ENCODE measurements around the gene ASB1. TPM values are rescaled to one million over a fixed set of nuclear protein-coding genes. Genes with fewer than 3 reads are reported as not detected.

ASB1 gene, protein sequence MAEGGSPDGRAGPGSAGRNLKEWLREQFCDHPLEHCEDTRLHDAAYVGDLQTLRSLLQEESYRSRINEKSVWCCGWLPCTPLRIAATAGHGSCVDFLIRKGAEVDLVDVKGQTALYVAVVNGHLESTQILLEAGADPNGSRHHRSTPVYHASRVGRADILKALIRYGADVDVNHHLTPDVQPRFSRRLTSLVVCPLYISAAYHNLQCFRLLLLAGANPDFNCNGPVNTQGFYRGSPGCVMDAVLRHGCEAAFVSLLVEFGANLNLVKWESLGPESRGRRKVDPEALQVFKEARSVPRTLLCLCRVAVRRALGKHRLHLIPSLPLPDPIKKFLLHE
- total RNA-seq: 10 to 100 TPM; 49.2 to 52.3 TPM

GRCh38 chr2:238426568-238427434 lies at the start of gene ASB1:
ASB1 (plus strand) TSS chr2:238426927; CDS start chr2:238427071, 144 bp downstream.
- ATAC-seq (replicated peaks in 1 of 2): peak; percentile 89 to 90
- H3K9me3 Mint-ChIP-seq: peaks cover 0 to 2% of the 10 kb centered on the region in 2 donors
- DNase-seq: peak; percentile 85 to 90
- H3K4me1 Mint-ChIP-seq (ENCODE audit: low read depth): peaks cover 37% of the 10 kb centered on the region
- H3K36me3 Mint-ChIP-seq (ENCODE audit: insufficient read depth in 2 of 2): peaks cover 4 to 11% of the 10 kb centered on the region in 2 donors
- no peaks in the 10 kb centered on the region for H3K27me3 Mint-ChIP-seq (ENCODE audit: low read depth)
- peak within 1 kb of the TSS; percentile 91 for H3K27ac Mint-ChIP-seq
- H3K4me3 Mint-ChIP-seq: peak within 1 kb of the TSS; percentile 90 to 95

DNA sequence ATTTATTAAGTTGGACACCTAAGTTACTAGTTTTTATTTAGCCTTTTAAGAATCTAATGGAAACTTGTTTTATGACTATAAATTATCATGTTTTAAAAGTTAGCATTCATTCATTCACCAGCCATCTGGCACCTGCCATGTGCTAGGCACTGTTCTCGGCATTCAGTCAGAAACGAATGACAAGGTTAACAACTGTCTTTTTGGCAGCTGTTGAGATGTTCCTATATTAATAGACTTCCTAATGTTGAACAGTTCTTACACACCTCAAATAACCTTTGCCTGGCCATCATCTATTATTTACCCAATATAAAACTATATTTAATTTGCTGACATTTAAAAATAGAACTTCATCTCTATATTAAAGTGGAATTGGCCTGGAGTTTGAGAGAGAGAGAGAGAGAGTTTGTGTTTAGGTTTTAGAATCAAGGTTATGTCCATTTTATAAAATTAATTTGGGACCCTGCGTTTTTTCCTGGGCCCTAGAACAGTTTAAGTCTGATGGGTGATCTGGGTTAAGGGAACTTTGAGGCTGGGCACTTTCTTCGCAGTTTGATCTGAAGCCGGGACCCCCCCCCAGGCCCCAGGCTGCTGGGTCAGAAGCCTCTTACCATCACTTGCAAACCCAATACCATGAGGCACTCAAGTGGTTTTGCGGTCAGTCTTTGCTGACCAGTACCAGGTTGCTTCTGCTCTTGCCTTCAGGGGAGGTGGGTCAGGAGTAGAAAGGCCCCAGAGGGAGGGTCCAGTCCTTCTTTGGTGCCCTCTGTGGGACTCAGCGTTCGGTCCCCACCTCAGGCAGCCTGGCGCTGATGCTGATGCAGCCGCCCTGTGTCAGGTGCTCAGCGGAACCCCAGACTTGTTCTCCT lies 48.3 kb upstream of the ASB1 start:
- H3K4me3 Mint-ChIP-seq: no peak overlapping the region
- peaks cover 0 to 1% of the 10 kb centered on the region in 2 donors for H3K36me3 Mint-ChIP-seq (ENCODE audit: insufficient read depth in 2 of 2)
- peaks cover 27% of the 10 kb centered on the region for H3K4me1 Mint-ChIP-seq (ENCODE audit: low read depth)
- peaks cover 0 to 2% of the 10 kb centered on the region in 2 donors for H3K9me3 Mint-ChIP-seq
- no peak for DNase-seq
- no peaks in the 10 kb centered on the region for H3K27me3 Mint-ChIP-seq (ENCODE audit: low read depth)
- ATAC-seq (replicated peaks in 1 of 2): peak; percentile 11 to 25
- H3K27ac Mint-ChIP-seq: no peak overlapping the region

DNA sequence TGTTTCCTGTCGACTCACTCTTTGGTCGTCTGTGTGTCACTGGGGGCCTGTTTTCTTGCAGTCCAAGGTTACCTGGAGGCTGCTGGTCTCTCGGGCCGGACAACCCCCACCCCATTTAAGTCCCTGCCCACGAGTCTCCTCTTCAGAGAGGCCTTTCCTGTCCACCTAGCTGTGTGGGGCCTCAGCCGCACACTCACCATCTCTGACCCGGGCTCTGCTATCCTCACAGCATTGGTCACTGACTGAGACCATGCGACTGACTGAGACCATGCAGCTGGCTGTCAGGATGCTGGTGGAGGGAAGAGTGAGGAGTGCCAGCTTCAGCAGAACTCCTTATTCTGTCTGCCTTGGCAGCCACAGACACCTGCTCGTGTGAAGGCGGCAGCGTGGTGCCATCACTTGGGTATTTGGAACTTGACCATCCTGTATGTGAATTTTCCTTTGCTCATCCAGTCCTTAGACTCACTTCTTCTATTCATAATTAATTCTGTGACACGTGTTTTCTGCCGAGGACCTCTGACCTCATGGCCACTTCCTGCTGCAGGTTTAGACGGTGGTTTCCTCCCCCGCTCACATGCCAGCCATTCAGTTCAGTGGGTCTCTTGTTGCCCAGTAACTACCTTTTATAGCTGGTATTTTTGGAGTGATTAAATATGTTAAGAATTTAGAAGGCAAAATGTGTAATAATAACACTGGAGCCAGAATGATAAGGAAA lies 47.5 kb upstream of the ASB1 start:
- Mint-ChIP-seq H3K9me3 (no peaks in the 10 kb centered on the region), H3K4me1 (ENCODE audit: low read depth) (peaks cover 27% of the 10 kb centered on the region), H3K4me3 (peak overlapping the region in 1 of 2 donors; percentile 29), H3K27me3 (ENCODE audit: low read depth) (no peaks in the 10 kb centered on the region), H3K36me3 (ENCODE audit: insufficient read depth in 2 of 2) (peaks cover 0 to 1% of the 10 kb centered on the region in 2 donors), H3K27ac (peak overlapping the region; percentile 27)
- DNase-seq (peak; percentile 42 to 44), ATAC-seq (replicated peaks in 1 of 2) (peak; percentile 64 to 68)

GRCh38 chr2:238380336-238380735 lies 46.4 kb upstream of the ASB1 start:
- Mint-ChIP-seq H3K36me3 (ENCODE audit: insufficient read depth in 2 of 2) (peaks cover 0 to 1% of the 10 kb centered on the region in 2 donors), H3K4me3 (no peak overlapping the region), H3K27ac (no peak overlapping the region), H3K27me3 (ENCODE audit: low read depth) (no peaks in the 10 kb centered on the region), H3K9me3 (no peaks in the 10 kb centered on the region), H3K4me1 (ENCODE audit: low read depth) (peaks cover 27% of the 10 kb centered on the region)
- ATAC-seq (replicated peaks in 1 of 2): no peak
- DNase-seq: no peak

DNA sequence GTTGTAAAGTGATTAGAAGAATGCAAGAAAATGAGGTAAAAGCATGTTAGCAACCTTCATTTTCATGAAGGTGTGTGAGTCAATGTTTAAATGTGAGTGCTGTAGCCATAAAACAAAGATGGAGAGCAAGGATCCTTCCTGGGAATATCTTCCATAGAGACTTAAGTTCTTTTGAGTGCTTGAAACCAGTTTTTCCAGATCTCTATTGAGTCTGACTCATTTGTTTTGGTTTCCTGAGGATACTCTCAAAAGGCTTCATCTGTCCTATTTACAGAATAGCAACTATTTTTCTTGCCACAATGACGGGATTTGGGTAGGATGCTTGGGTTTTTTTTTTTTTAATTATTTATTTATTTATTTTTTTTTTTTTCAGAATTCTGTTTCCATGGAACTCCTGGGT lies 45.9 kb upstream of the ASB1 start:
- H3K36me3 Mint-ChIP-seq (ENCODE audit: insufficient read depth in 2 of 2): peaks cover 0 to 1% of the 10 kb centered on the region in 2 donors
- no peaks in the 10 kb centered on the region for H3K9me3 Mint-ChIP-seq
- DNase-seq (no peak), ATAC-seq (replicated peaks in 1 of 2) (no peak)
- H3K27ac Mint-ChIP-seq: no peak overlapping the region
- no peak overlapping the region for H3K4me3 Mint-ChIP-seq
- no peaks in the 10 kb centered on the region for H3K27me3 Mint-ChIP-seq (ENCODE audit: low read depth)
- peaks cover 27% of the 10 kb centered on the region for H3K4me1 Mint-ChIP-seq (ENCODE audit: low read depth)

DNA sequence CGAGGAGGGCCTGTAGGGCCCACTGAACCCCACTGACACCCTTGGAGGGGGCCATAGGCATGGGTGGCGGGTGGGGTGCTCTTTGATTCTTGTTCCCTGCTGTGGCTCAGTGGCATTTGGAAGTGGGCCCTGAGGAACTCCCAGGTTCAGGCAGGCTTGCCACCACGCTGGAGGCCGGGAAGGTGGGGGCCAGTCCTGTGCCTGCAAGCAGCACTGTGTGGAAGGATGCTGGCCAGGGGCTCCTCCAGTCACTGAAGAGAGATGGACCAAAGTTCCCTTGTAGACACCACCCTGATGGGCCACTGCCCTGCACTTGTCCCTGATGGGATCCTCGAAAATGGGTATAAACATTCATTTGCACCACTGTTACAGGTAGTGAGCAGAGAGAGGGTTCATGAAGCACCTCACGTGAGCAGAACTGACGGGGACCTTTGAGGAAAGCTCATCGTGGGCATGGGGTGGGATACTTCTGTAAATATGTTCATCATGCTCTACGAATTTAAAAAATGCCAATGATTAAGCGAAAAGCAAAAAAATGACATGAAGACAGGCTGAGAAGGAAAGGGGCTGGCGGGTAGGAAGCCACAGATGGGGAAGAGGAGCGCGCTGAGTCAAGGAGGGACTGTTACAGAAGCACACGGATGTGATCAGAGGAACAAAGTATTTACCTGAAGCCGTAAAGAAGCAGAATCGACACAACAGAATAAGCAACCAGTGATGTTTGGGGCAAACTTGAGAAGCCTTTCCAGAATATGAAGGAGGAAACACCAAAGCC lies 45.2 kb upstream of the ASB1 start:
- DNase-seq (no peak), ATAC-seq (replicated peaks in 1 of 2) (no peak)
- H3K27me3 Mint-ChIP-seq (ENCODE audit: low read depth): no peaks in the 10 kb centered on the region
- no peak overlapping the region for H3K27ac Mint-ChIP-seq
- H3K4me3 Mint-ChIP-seq: no peak overlapping the region
- peaks cover 27% of the 10 kb centered on the region for H3K4me1 Mint-ChIP-seq (ENCODE audit: low read depth)
- H3K36me3 Mint-ChIP-seq (ENCODE audit: insufficient read depth in 2 of 2): peaks cover 0 to 1% of the 10 kb centered on the region in 2 donors
- H3K9me3 Mint-ChIP-seq: no peaks in the 10 kb centered on the region

GRCh38 chr2:238382381-238382781 lies 44.3 kb upstream of the ASB1 start:
- Mint-ChIP-seq H3K27me3 (ENCODE audit: low read depth) (no peaks in the 10 kb centered on the region), H3K27ac (no peak overlapping the region), H3K9me3 (no peaks in the 10 kb centered on the region), H3K4me3 (no peak overlapping the region), H3K4me1 (ENCODE audit: low read depth) (peaks cover 23% of the 10 kb centered on the region), H3K36me3 (ENCODE audit: insufficient read depth in 2 of 2) (peaks cover 0 to 1% of the 10 kb centered on the region in 2 donors)
- DNase-seq (no peak), ATAC-seq (replicated peaks in 1 of 2) (no peak)

DNA sequence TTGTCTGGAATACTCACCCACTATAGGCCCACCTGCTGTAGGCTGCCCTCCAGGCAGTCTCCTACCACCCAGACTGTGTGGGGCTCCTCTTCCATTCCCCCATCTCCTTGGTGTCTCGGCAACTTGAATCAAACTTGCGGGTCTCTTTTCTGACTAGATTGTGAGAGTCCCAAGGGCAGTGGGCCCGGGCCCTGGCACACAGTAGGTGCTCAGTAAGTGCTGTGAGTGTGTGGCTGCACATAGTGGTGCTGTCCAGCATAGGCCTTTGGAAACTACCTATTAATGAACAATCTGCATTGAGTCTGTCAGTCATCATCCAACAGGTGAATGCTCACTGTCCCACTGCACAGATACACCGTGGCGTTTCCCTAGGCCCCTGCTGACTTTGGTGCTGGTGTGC lies 43.6 kb upstream of the ASB1 start:
- DNase-seq: no peak
- Mint-ChIP-seq H3K9me3 (no peaks in the 10 kb centered on the region), H3K4me3 (no peak overlapping the region), H3K4me1 (ENCODE audit: low read depth) (peaks cover 21% of the 10 kb centered on the region), H3K27ac (no peak overlapping the region), H3K27me3 (ENCODE audit: low read depth) (no peaks in the 10 kb centered on the region), H3K36me3 (ENCODE audit: insufficient read depth in 2 of 2) (peaks cover 0 to 1% of the 10 kb centered on the region in 2 donors)
- no peak for ATAC-seq (replicated peaks in 1 of 2)

DNA sequence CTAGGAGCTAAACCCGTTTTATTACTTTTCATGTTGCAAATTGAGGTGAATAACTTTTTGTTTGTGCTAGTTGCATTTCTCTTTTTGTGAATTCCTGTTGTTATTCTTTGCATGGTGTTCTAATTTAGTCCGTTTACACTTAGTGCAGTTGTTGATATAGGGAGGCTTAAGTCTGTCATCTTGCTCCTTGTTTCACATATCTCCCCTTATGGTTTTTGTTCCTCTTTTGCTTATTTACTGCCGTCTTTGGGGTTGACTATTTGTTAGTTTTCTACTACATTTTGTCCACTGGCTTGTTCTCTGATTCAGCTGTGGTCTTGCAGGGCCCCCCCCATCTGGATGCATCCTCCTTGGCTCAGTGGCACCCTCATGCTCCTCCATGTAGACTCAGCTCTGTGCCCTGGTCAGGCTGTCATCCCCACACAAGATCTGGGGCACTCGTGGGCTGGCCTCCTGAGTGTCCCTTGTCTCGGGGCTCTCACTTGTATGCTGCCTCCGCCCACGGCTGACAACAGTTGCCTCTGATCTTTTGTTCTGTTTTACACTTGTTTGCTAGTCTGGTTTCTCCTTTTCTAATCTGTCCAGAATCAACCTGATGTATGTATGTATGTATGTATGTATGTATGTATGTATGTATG lies 42.9 kb upstream of the ASB1 start:
- peaks cover 19% of the 10 kb centered on the region for H3K4me1 Mint-ChIP-seq (ENCODE audit: low read depth)
- H3K36me3 Mint-ChIP-seq (ENCODE audit: insufficient read depth in 2 of 2): peaks cover 0 to 1% of the 10 kb centered on the region in 2 donors
- no peak overlapping the region for H3K4me3 Mint-ChIP-seq
- no peaks in the 10 kb centered on the region for H3K9me3 Mint-ChIP-seq
- ATAC-seq (replicated peaks in 1 of 2): no peak
- no peak for DNase-seq
- no peaks in the 10 kb centered on the region for H3K27me3 Mint-ChIP-seq (ENCODE audit: low read depth)
- H3K27ac Mint-ChIP-seq: no peak overlapping the region

DNA sequence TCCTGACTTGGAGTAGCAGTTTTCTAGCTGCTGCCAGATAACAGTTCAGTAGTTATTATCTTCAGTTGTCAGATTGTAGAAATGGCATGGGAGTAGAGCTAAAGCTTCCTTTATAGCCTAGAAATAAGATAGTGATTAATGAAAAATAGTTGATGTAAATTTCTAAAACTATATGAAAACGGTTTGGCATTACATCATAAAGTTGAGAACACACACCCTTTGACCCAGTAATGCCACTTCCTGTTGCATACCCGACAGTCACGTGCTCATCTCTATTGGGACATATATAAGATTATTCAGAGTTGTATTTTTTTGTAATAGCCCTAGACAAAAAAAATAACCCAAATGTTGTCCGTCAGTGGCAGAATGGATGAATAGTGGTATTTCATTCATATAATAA lies 39.4 kb upstream of the ASB1 start:
- Mint-ChIP-seq H3K36me3 (ENCODE audit: insufficient read depth in 2 of 2) (peaks cover 0 to 1% of the 10 kb centered on the region in 2 donors), H3K9me3 (no peaks in the 10 kb centered on the region), H3K27ac (no peak overlapping the region)

DNA sequence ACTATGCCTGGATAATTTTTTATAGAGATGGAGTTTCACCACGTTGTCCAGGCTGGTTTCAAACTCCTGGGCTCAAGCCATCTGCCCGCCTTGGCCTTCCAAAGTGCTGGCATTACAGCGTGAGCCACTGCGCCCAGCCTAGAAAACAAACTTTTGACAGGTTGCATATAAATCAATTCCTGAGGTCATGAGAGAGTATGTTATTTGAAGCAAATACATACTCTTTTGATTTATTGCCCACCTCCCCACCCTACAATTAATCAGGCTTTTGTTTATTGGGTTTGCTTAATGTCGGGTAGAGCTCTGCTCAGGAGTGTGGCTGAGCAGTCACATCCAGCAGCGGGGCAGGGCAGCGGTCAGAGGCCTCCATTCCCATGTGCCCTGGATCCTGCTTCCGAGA lies 37.9 kb upstream of the ASB1 start:
- Mint-ChIP-seq H3K4me1 (ENCODE audit: low read depth) (no peaks in the 10 kb centered on the region), H3K36me3 (ENCODE audit: insufficient read depth in 2 of 2) (no peaks in the 10 kb centered on the region), H3K9me3 (no peaks in the 10 kb centered on the region), H3K4me3 (no peak overlapping the region), H3K27me3 (ENCODE audit: low read depth) (no peaks in the 10 kb centered on the region), H3K27ac (no peak overlapping the region)
- no peak for DNase-seq
- no peak for ATAC-seq (replicated peaks in 1 of 2)

More for the DNA sequence above, 39.4 kb upstream of the ASB1 start:
- ATAC-seq (replicated peaks in 1 of 2) (no peak), DNase-seq (no peak)
- no peaks in the 10 kb centered on the region for H3K27me3 Mint-ChIP-seq (ENCODE audit: low read depth)
- H3K4me1 Mint-ChIP-seq (ENCODE audit: low read depth): no peaks in the 10 kb centered on the region
- no peak overlapping the region for H3K4me3 Mint-ChIP-seq

All from activated T-cell treated with anti-CD3 and anti-CD28 coated beads, Interleukin-2, amount 50 U/mL, for 72 hours (primary cell).